ENCODE data around the gene SNX5.
A peak's percentile ranks its signal among the peaks of the same experiment; 100 is the strongest.

SNX5 gene

DNA sequence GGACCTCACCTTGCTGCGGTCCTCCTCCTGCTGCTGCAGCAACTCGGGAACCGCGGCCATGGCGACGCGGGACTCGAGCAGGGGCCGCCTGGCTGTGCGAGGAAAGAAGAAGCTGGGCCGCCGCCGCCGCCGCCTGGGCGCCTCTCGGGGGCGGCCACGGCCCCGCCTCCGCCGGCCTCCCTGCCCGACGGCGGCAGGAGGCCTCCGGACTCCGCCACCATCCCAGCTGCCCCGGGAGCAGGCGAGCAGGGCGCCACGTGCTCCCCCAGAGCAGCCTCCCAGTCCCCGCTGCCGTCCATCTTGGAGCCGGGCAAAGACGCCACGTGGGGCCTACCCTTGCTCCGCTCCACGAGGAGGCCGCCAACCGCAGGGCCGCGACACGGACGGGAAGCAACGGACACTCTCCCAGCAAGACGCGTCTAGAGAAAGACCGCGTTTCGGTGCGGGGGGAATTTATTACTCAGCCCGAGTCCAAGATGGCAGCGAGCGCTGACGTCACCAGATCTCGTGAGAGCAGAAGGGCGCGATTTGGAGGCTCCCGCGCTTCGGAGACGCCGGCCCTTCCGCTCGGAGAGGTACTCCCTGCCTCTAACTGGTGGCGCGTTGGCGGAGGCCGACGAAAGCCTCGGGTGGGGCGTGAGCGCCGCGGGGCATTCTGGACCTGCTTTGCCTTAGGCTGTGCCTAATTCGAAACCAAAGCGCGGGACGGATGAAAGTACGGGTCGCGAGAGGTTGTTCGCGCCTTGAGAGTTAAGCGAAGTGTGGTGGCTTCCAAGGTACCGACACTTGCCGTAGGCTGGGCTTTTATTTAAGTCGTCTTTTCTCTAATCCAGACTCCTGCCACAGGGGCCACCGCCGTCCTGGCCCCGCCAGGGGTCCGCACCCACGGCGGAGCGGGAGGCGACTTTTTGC lies at the start of gene SNX5, which contains the start of gene MGME1:
TSS of gene SNX5 (minus strand) at position 429 of the 912 bp plus-strand sequence. CDS start at position 60, 369 bp downstream.
TSS of gene MGME1 (plus strand) at position 653 of the 912 bp plus-strand sequence. CDS start 842 bp downstream, outside the sequence.
- DNase-seq = peak; percentile 100

- no peak for DNase-seq
These were observed 49.5 kb upstream of the SNX5 start for GRCh38 chr20:18018100-18018499.

DNA sequence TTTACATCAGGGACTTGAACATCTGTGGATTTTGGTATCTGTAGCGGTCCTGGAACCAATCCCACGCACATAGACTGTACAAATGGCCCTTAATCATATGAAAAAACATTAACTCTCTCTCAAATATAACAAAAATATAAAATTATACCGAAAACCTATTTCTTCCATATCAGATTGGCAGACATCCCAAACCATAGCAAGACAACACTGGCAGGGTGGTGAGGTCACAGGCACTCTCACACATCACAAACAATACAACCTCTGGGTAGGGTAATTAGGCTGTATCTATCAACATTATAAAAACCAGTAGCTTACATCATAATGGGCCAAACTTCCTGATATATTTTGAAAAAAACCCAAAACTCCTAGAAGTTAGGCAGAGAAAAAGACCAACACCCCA lies 48.2 kb upstream of the SNX5 start:
- DNase-seq = no peak

GRCh38 chr20:18014411-18014810 lies 45.8 kb upstream of the SNX5 start:
- DNase-seq = no peak

DNA sequence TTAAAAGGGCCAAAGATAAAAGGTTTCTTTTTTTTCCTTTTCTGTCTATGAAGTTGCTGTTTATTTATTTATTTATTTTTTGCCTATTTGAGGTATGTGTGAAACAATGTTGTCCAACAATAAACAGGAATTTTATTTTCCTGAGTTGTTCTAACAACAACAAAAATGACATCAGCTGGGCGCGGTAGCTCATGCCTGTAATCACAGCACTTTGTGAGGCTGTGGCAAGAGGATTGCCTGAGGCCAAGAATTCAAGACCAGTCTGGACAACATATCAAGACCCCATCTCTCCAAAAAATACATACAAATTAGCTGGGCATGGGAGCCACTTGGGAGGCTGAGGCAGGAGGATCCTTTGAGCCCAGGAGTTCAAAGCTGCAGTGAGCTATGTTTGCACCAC lies 44.3 kb upstream of the SNX5 start:
- DNase-seq = no peak

DNA sequence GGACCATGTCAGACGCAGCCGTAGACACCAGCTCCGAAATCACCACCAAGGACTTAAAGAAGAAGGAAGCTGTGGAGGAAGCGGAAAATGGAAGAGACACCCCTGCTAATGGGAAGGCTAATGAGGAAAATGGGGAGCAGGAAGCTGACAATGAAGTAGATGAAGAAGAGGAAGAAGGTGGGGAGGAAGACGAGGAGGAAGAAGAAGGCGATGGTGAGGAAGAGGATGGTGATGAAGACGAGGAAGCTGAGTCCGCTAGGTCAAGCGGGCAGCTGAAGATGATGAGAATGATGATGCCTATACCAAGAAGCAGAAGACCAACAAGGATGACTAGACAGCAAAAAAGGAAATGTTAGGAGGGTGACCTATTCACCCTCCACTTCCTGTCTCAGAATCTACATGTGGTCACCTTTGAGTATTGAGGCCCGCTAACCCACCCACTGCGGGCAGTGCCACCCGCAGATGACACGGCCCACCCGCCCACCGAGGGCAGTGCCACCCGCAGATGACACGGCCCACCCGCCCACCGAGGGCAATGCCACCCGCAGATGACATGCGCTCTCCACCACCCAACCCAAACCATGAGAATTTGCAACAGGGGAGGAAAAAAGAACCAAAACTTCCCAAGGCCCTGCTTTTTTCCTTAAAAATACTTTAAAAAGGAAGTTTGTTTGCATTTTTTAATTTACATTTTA lies 43.5 kb upstream of the SNX5 start:
- DNase-seq = no peak

DNA sequence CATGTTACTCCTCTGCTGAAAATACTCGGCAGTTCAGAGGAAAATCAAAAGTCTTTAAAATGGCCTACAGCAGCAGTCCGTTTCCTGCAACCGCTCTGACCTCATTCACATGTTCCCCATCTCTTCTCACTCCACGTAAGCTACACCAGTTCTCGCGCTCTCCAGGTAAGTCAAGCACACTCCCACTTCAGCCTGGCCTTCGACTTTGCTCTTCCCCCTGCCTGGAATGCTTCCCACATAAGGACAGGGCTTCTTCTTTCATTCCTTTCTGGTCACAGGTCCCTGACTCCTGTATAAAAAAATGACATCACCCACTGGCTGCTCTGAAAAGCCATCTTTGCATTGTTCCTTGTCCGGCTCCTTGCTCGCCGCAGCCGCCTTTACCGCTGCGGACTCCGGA lies 42.9 kb upstream of the SNX5 start:
- DNase-seq = no peak

- DNase-seq = no peak
These were observed 40.5 kb upstream of the SNX5 start for GRCh38 chr20:18009116-18009515.

DNA sequence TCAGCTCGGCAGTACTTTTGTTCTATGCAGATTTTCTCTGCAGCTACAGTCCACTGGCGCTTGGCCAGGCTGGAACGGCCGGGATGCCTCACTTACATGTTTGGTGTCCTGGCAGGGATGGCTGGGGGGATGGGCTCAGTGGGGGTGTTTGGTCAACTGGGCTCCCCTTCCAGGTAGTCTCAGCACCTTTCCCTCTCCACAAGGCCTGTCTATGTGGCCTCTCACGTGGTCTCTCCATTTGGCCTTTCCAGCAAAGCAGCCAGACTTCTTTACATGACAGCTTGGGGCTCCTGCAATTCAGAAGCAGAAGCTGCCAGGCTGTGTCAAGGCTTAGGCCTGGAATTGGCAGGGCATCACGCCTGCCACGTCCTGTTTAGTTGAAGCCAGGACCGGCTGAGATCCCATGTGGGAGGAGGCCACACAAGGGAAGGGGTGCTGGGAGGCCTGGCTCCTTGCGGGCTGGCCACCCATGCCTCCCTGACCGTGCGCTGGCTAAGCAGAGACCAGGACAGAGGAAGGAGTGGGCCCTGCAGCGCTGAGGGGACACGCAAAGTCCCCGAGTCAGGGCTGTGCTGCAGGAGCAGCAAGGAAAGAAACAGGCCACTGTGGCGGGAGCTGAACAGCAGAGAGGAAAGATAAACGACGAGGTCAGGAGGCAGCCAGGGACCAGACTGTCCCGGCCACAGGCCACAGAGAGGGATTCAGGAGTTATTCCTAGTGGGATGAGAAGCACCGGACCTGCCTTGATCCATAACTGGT lies 39.1 kb upstream of the SNX5 start:
- no peak for DNase-seq

GRCh38 chr20:18006684-18007083 lies 38.1 kb upstream of the SNX5 start:
- DNase-seq = no peak

GRCh38 chr20:18005990-18006364 lies 37.4 kb upstream of the SNX5 start:
- DNase-seq = no peak

DNA sequence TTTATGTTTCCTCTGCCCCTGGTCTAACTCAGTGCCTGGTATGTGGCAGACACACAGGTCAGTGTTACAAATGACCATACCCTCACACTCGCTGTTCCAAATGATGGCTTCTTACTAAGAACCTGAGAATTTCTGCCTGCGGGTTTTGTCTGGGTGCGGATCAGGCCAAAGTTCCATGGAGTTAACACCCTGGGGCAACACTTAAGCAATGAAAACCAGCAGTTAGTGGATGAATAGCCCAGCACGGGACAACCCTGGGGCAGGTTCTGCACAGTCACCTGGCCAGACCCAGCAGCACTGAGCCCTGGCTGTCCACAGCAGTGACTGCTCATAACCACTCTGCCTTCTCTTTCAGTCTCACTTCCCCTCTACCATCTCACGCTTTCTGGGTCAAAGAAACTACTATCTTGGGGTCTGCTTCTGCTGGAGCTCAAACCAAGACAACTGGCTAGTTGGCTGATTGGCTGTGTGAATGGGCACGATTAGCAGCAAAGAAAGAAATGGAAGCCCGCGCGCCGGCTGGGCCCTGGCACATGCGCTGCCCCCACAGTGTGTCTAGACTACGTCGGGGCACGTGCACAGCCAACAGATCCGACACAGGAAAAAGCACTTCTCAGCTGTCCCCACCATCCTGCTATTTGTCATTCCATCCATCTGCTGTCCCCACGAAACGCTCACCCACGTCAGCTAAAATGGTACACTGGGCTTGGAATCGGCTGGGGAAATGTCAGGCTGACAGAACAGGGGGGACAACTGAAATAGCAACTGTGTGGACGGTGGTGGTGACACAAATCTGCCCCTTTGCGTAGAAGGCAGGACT lies 36.8 kb upstream of the SNX5 start:
- no peak for DNase-seq

DNA sequence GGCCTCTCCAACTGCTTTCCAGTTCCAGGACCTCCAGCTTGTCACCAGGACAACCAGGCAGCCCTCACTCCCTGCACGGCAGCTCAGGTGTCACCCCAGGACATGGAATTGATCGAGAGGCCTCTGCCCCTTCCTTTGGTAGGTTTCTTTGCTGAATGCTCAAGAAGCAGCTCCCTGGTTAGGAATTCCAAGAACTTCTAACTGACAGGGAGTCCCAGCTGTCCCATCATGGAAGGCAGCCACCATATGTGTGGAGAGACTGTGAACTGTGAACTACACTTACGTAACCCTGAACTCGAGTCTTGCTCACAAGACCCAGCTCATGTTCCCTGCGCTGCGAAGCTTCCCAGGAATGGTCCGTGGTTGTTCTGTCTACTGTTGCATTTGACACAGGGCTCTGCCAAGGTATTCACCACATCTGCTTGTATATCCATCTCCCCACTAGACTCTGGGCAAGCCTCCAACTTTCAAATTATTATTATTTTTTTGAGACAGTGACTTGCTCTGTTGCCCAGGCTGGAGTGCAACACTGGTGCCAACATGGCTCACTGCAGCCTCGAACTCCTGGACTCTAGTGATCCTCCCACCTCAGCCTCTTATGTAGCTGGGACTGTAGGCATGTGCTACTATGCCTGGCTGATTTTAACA lies 35.9 kb upstream of the SNX5 start:
- DNase-seq = no peak

- DNase-seq = no peak
These were observed 35.3 kb upstream of the SNX5 start for GRCh38 chr20:18003897-18004296.

GRCh38 chr20:18001131-18001921 lies 32.7 kb upstream of the SNX5 start:
- DNase-seq = no peak

- no peak for DNase-seq
These were observed 31.0 kb upstream of the SNX5 start for GRCh38 chr20:17999566-17999965.

DNA sequence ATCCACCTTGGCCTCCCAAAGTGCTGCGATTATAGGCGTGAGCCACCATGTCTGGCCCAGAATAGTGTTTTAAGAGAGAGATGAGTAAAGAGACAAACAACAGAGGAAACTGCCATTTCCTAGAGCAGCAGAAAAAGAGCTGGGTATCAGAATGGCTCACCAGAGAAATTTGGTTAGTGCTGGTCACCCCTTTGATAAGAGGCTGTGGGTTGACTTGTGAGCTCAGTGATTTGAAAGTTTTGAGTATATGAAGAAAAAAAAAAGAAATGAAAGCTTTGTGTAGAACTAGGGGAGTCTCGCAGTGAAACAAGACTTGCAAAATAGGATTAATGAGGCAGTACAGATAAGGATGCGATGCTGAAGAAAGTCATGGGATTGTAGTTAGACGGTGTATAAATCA lies 29.9 kb upstream of the SNX5 start:
- DNase-seq = no peak

- peak; percentile 84 for DNase-seq
These were observed 27.6 kb upstream of the SNX5 start for GRCh38 chr20:17995967-17996819.

DNA sequence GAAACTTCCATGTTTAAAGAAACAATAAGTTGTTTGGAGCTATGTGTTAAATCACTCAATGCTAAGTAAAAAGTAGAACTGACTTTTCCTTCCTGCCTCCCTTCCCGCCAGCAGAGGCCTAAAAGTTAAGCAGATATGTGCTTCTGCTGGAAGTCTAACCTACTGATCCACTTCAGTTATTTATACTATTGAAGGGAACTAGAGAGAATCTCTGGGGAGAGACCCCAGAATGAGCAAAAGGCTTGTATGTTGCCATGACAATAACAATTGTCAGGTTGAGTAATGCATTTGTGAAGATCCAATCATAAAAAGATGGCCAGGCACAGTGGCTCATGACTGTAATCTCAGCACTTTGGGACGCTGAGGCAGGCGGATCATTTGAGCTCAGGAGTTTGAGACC lies 25.0 kb upstream of the SNX5 start:
- no peak for DNase-seq

Measured in eye (tissue), 1 donor.